Naive B cell (primary cell): ENCODE results near the gene GCSH. TPM values are rescaled to one million over a fixed set of nuclear protein-coding genes. Genes with fewer than 3 reads are reported as not detected.

Experiments used
- ATAC-seq, 2 donors: fragments of 150-1000 bp; cut with Tn5 transposase; 2 replicates each; pipeline ENCODE4 v1.10.0; 2021; ENCODE audit warnings: low read depth in 2 of 2, mild to moderate bottlenecking in 2 of 2, moderate library complexity in 2 of 2
- DNase-seq: peaks from one replicate; pipeline ENCODE4 v3.0.0; 2022
- H3K27ac Mint-ChIP-seq, 6 donors: one replicate each; pipeline ENCODE4 v1.8.0; 2020 to 2022; ENCODE audit warnings: mild to moderate bottlenecking in 6 of 6, mixed read lengths in 6 of 6, moderate library complexity in 5 of 6, inconsistent platforms in 2 of 6
- H3K27me3 Mint-ChIP-seq, 3 donors: one replicate each; pipeline ENCODE4 v1.8.0; 2021 to 2022; ENCODE audit warnings: mixed read lengths in 3 of 3, mild to moderate bottlenecking in 1 of 3
- H3K36me3 Mint-ChIP-seq, 2 donors: one replicate each; pipeline ENCODE4 v1.8.0; 2020 to 2022; ENCODE audit warnings: mixed read lengths in 2 of 2, inconsistent platforms in 1 of 2, mild to moderate bottlenecking in 1 of 2
- H3K4me1 Mint-ChIP-seq, 3 donors: one replicate each; pipeline ENCODE4 v1.8.0; 2020 to 2022; ENCODE audit warnings: mixed read lengths in 3 of 3, inconsistent platforms in 1 of 3, mild to moderate bottlenecking in 1 of 3, moderate library complexity in 1 of 3
- H3K4me3 Mint-ChIP-seq, 8 donors: one replicate each; pipeline ENCODE4 v1.8.0; 2020 to 2022; ENCODE audit warnings: mild to moderate bottlenecking in 8 of 8, mixed read lengths in 8 of 8, moderate library complexity in 8 of 8, inconsistent platforms in 2 of 8
- H3K9me3 Mint-ChIP-seq, 7 donors: one replicate each; pipeline ENCODE4 v1.8.0; 2020 to 2022; ENCODE audit warnings: mixed read lengths in 7 of 7, mild to moderate bottlenecking in 5 of 7, inconsistent platforms in 2 of 7, moderate library complexity in 1 of 7
- polyA plus RNA-seq, 6 donors: library from polyadenylated mRNA; unstranded; fragments of 300-500 nt; fragmentation: Illumina TruSeq; gene quantifications; one replicate each; pipeline ENCODE4 v1.2.3, GENCODE V29; 2021; ENCODE audit warnings: low read depth in 6 of 6

Gene GCSH
- polyA plus RNA-seq, 6 donors from 2014 or later = 3.7 to 12.7 (median 6.2) TPM

DNA sequence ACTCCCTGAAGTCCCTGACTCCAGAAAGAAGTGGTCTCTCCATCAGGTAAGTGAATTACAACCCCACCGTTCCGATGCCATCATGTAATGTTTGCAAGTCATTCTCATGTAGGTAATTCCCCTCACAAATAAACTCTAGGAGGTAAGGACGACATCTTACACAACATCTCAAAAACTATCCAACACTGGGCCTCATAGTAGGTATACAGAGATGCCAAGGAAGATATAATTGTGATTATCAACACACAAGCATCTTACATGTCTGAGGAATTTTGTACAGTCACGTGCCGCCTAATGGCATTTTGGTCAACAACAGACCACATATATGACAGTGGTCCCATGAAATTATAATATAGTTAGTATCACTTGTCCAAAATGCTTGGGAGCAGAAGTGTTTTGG lies 7.4 kb downstream of the GCSH start:
- H3K27me3 Mint-ChIP-seq = no peaks in the 10 kb centered on the region
- DNase-seq (no peak), ATAC-seq (no peak)
- H3K36me3 Mint-ChIP-seq = no peaks in the 10 kb centered on the region
- no peaks in the 10 kb centered on the region for H3K9me3 Mint-ChIP-seq
- peak overlapping the region in 2 of 6 donors; percentile 47 to 49 for H3K27ac Mint-ChIP-seq
- no peaks in the 10 kb centered on the region for H3K4me1 Mint-ChIP-seq
- H3K4me3 Mint-ChIP-seq = no peak overlapping the region

DNA sequence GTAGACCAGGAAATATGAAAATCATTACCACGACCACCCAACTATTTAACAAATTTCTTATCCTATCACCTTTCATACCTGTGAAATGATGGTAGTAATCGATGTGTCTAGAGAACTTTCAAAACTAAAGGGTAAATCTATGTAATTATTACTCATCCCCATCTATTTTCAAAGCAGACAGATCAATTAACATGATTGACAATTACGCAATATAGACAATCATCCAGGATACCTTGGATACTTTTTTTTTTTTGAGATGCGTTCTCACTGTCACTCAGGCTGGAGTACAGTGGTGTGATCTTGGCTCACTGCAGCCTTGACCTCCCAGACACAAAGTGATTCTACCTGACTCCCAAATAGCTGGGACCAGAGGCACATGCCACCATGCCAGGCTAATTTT lies 15.2 kb downstream of the GCSH start:
- Mint-ChIP-seq H3K27me3 (no peaks in the 10 kb centered on the region), H3K9me3 (no peaks in the 10 kb centered on the region), H3K27ac (no peak overlapping the region), H3K36me3 (no peaks in the 10 kb centered on the region), H3K4me3 (peak overlapping the region in 1 of 8 donors; percentile 11), H3K4me1 (peaks cover 0 to 3% (median 0%) of the 10 kb centered on the region in 3 donors)
- DNase-seq (no peak), ATAC-seq (no peak)

DNA sequence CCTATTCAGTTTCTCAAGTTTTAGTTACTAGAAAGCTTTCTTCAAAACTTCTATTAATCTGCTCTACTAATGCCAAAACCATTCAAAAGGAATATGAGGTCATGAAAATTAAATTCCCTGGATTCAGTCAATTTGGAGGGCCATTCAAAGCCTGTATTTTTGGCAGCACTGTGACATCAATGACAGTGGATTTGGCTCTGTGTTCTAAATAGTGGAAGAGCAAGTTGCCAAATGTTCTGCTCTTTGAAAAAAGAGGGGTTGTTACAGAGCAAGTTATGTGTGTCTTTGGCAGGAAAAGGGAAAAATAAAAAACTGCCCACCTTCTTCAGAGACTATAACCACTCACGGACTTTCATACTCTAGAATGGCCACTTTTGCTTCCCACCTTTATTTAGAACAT lies 16.0 kb downstream of the GCSH start:
- H3K27me3 Mint-ChIP-seq = no peaks in the 10 kb centered on the region
- peaks cover 0 to 3% (median 0%) of the 10 kb centered on the region in 3 donors for H3K4me1 Mint-ChIP-seq
- peak overlapping the region in 1 of 6 donors; percentile 57 for H3K27ac Mint-ChIP-seq
- H3K9me3 Mint-ChIP-seq = no peaks in the 10 kb centered on the region
- DNase-seq (no peak), ATAC-seq (no peak)
- no peaks in the 10 kb centered on the region for H3K36me3 Mint-ChIP-seq
- H3K4me3 Mint-ChIP-seq = peak overlapping the region in 3 of 8 donors; percentile 12 to 60 (median 45)

DNA sequence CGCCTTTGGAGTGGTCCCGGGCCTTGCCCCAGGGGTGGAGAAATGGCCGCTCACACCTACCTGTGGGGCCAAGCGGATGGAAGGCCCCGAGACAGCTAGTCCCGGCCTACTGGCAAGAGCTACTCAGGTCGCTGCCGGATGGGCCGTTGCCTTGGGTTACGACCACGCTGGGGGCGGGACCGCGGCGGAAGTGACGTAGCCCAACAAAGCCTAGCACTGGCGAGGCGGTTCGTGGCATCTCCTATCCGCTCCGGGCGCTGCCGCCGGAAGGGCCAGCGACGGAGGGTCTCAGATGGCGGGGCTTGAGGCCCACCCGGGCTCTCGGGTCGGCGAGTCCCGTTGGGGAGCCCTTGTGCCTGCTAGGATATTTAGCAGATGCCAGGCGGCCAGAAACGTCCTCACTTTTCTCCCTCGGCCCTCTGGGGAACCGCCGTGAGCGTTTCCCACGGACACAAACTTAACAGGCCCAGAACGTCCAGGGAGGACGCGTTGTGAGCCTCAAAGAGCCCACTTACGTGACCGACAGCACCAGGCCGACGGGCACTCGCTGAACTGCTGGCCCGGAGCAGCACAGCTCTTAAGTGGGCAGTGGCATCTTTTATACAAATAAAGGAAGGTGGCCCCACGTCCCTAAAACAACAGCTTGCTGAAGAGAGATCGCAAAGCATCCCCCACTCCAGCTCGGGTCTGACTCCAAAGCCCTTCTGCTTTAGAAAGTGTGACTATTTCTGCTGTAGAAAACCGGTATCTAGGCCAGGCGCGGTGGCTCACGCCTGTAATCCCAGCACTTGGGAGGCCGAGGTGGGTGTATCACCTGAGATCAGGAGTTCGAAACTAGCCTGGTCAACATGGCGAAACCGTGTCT lies 18.9 kb downstream of the GCSH start, which contains the start of gene C16orf46:
C16orf46 (minus strand) TSS at position 163 of the 865 bp plus-strand sequence. CDS start 13,283 bp downstream, outside the sequence.
- Mint-ChIP-seq H3K4me1 (peaks cover 0 to 3% (median 0%) of the 10 kb centered on the region in 3 donors), H3K36me3 (no peaks in the 10 kb centered on the region), H3K27me3 (no peaks in the 10 kb centered on the region), H3K27ac (peak within 1 kb of the TSS in 2 of 6 donors; percentile 6 to 91), H3K9me3 (no peaks in the 10 kb centered on the region), H3K4me3 (peak within 1 kb of the TSS in 2 of 8 donors; percentile 33 to 52)
- ATAC-seq (peak; percentile 82 to 85), DNase-seq (peak; percentile 98)

DNA sequence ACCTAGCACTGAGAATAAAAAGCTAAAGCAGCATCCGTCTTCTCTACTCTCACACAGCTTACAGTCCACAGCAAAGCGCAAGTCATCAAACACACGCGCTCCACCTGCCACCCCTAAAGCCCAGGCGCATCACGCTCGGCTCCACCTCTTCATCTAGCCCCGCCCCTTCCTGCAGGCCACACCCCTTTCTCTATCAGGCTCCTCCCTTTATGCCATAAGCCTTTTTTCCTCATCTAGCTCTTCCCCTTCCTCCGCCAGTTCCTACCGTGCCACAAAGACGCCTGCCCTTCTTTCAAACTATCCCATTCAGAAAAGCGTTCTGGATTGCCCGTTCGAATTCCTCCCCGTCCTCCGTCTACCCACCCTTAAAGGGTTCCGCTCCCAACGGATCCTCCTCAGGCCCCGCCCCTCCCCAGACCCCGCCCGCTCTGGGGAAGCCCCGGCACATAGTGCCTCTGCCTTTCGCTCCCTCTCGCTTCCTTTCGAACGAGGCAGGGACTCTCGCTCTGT lies 19.6 kb downstream of the GCSH start:
- Mint-ChIP-seq H3K27me3 (no peaks in the 10 kb centered on the region), H3K9me3 (no peaks in the 10 kb centered on the region), H3K27ac (no peak overlapping the region), H3K36me3 (no peaks in the 10 kb centered on the region), H3K4me1 (peaks cover 0 to 3% (median 0%) of the 10 kb centered on the region in 3 donors), H3K4me3 (no peak overlapping the region)
- DNase-seq = peak; percentile 92
- peak; percentile 75 to 77 for ATAC-seq

DNA sequence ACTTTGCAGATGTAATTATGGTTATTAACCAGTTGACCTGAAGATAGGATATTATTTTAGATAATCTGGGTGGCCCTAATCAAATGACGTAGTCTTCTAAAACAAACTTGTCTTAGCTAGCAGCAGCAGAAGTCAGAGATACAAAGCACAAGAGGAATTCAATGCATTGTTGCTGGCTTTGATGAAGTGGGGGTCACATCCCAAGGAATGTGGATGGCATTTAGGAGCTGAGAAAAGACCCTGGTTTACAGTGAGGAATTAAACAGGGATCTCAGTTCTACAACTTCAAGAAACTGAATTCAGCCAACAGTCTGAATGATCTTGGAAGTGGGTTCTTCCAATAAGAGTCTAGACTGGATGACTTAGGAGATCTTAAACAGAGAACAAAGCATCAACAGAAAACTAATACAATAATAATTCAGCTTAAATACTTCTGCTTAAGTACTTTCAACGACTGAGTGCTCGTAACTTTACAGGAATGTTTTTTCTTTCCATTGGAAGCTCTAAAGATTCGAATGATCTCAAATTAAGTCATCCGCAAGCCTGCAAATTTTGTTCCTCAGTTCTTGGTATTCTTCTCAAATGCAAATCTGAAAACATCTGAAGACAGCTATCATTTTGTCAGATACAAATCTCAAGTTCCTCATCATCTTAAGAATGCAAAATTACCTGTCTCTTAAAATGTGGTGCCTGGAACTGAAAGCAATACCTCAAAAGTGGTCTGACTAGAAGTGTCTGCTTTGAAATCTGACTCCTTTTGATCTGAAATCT lies 22.4 kb downstream of the GCSH start:
- ATAC-seq (no peak), DNase-seq (no peak)
- H3K27me3 Mint-ChIP-seq = no peaks in the 10 kb centered on the region
- H3K4me1 Mint-ChIP-seq = peaks cover 0 to 3% (median 0%) of the 10 kb centered on the region in 3 donors
- no peaks in the 10 kb centered on the region for H3K9me3 Mint-ChIP-seq
- H3K27ac Mint-ChIP-seq = no peak overlapping the region
- H3K4me3 Mint-ChIP-seq = no peak overlapping the region
- peaks cover 0 to 4% of the 10 kb centered on the region in 2 donors for H3K36me3 Mint-ChIP-seq

DNA sequence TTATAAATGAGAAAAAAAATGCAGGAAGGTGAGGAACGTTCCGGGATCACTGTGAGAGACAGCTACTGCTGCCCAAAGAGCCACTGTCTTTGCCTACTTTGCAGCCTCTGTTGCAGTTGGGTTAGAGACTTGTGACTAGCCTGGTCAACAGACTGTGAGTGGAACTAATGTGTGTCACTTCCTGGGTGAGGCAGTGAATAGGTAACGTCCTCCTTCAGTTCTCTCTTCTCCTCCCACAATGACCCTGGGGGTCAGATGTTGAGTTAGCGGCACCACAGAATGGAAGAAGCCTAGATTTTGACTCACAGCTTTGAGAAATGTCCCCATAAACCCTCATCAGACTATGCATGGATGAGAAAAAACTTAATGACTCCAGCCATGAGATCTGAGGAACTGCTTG lies 24.4 kb downstream of the GCSH start:
- Mint-ChIP-seq H3K9me3 (no peaks in the 10 kb centered on the region), H3K27me3 (no peaks in the 10 kb centered on the region), H3K36me3 (peaks cover 0 to 4% of the 10 kb centered on the region in 2 donors), H3K27ac (no peak overlapping the region), H3K4me1 (no peaks in the 10 kb centered on the region), H3K4me3 (no peak overlapping the region)
- ATAC-seq (no peak), DNase-seq (no peak)

DNA sequence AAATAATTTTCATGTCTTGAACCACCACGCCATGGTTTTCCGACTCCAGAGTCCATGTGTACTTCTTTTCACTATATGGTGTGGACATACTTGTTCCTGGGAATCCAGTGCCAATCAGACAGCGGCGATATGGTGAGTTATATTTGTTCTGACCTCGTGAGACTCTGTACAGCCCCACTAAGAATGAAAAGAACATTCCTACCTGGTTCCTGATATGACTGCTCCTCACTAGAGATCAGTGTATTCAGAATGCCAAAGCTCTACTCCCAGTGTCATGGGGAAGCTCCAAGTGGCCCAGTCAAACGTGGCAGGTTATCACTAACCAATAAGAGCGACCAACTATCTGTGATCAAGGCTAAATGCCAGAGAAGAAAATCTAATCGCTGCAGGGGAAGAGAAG lies 25.2 kb downstream of the GCSH start:
- no peak overlapping the region for H3K27ac Mint-ChIP-seq
- no peaks in the 10 kb centered on the region for H3K9me3 Mint-ChIP-seq
- no peak overlapping the region for H3K4me3 Mint-ChIP-seq
- no peaks in the 10 kb centered on the region for H3K27me3 Mint-ChIP-seq
- DNase-seq = no peak
- H3K36me3 Mint-ChIP-seq = peaks cover 0 to 4% of the 10 kb centered on the region in 2 donors
- ATAC-seq = no peak
- H3K4me1 Mint-ChIP-seq = no peaks in the 10 kb centered on the region

DNA sequence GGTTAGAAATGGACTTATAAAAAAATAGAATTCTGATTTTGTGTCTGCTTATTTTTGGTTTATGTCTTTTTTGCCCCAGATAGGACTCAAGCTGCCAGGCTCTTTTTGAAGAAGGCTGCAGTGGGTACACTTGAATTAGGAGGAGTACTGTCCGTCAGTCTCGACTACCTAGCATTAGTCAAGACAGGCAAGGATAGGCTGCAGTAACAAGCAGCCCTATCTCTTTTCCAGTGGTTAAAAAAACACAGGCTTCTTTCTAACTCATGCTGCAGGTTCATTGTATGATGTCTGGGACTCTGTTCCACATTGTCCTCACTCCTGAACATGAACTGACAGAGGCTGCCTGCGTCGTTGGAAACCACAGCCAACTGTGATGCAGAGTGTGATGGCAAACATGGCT lies 27.1 kb downstream of the GCSH start:
- H3K27ac Mint-ChIP-seq = no peak overlapping the region
- ATAC-seq (no peak), DNase-seq (no peak)
- H3K27me3 Mint-ChIP-seq = no peaks in the 10 kb centered on the region
- H3K4me3 Mint-ChIP-seq = peak overlapping the region in 1 of 8 donors; percentile 21
- H3K4me1 Mint-ChIP-seq = no peaks in the 10 kb centered on the region
- peaks cover 0 to 4% of the 10 kb centered on the region in 2 donors for H3K36me3 Mint-ChIP-seq
- H3K9me3 Mint-ChIP-seq = no peaks in the 10 kb centered on the region

DNA sequence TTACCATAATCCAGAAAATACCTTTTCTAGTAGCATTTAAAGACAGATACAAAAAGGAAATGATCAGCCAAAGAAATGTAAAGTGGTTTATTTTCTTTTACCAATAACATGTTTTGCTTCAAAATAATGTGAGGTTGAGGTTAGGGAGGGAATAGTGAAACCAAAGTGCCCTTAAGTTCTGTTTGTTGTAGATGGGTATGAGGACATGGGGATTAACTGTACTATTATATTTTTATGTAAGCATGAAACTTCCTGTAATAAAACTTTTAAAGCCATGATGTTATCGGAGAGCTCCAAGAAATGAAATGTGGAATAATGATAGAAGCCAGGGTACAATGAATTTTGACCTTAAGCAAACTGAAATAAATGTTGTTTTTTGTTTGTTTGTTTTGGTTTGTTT lies 29.0 kb downstream of the GCSH start:
- H3K27ac Mint-ChIP-seq = no peak overlapping the region
- ATAC-seq = no peak
- H3K9me3 Mint-ChIP-seq = no peaks in the 10 kb centered on the region
- DNase-seq = no peak
- H3K4me3 Mint-ChIP-seq = no peak overlapping the region
- no peaks in the 10 kb centered on the region for H3K4me1 Mint-ChIP-seq
- H3K27me3 Mint-ChIP-seq = no peaks in the 10 kb centered on the region
- peaks cover 0 to 4% of the 10 kb centered on the region in 2 donors for H3K36me3 Mint-ChIP-seq

DNA sequence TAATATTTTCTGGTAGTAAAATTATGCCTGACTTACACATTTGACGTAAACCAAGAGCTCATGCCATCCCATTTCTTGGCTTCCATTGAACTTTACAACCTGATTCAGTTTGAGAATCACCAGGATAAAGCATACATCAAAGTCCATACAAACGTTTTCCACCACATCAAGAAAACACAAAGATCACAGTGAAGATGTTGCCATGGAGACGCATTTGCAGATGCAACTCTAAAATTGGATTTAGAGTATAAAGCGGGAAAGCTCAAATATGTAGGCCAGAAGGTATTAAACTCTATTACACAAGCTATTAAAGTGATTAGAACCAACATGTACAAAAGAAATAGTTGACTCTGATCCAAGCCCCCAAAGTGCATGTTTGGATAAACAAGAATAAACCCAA lies 29.5 kb downstream of the GCSH start:
- H3K9me3 Mint-ChIP-seq = no peaks in the 10 kb centered on the region
- peaks cover 0 to 4% of the 10 kb centered on the region in 2 donors for H3K36me3 Mint-ChIP-seq
- ATAC-seq = no peak
- no peaks in the 10 kb centered on the region for H3K4me1 Mint-ChIP-seq
- no peaks in the 10 kb centered on the region for H3K27me3 Mint-ChIP-seq
- no peak overlapping the region for H3K4me3 Mint-ChIP-seq
- no peak overlapping the region for H3K27ac Mint-ChIP-seq
- DNase-seq = no peak

DNA sequence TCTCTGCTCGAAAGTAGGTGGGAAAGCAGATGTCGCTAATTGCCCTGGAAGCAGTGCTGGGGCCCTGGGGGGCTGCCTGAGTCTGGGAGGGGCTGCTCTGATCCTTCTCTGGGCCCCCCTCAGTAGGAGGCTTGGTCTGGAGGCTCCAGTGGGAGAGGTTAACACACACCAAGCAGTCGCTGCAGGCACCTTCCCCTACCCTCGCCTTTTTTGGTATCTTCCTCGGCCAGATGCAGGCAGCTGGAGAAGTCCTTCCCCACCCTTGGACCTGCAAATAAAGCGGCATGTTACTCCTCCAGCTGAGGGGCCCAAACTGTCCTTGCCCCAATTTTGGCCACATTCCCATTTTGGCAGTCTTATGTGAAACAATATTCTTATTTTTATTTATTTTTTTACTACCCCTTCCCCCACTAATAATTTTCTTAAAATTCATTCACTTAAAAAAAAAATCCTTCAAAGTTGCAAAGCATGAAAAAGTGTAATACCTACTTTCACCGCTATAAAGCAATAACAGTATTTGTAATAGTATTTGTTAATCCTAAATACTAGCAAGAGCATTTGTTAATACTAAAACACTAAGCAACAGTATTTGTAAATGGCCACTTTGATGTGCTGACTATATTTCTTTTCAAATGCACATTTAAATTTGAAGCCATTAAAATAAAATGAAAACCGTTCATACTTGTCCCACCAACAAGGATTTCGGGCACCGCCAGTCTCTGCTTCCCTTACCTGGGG lies 34.2 kb downstream of the GCSH start:
- Mint-ChIP-seq H3K36me3 (no peaks in the 10 kb centered on the region), H3K4me3 (no peak overlapping the region), H3K27me3 (no peaks in the 10 kb centered on the region), H3K9me3 (no peaks in the 10 kb centered on the region), H3K4me1 (no peaks in the 10 kb centered on the region), H3K27ac (no peak overlapping the region)
- ATAC-seq = no peak
- DNase-seq = no peak

DNA sequence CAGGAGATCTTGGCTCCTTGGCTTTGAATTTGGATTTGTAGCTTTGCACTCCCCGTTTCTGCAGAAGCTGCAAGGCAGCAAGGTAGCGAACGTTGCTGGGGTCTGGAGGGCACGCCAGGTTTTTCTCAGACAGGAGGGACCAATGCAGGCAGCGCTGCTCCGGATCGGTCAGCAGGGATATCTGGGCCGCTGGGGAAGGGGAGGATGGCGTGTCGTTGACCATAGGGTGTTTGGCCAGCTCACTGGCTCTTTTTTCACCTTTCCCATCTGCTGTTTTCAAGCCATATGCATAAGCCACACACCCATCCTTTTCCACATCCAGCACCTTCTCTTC lies 34.9 kb downstream of the GCSH start:
- Mint-ChIP-seq H3K4me1 (no peaks in the 10 kb centered on the region), H3K9me3 (no peaks in the 10 kb centered on the region), H3K36me3 (no peaks in the 10 kb centered on the region), H3K27ac (peak overlapping the region in 1 of 6 donors; percentile 15), H3K27me3 (no peaks in the 10 kb centered on the region), H3K4me3 (no peak overlapping the region)
- ATAC-seq (no peak), DNase-seq (no peak)
